Inflammatory macrophage treated with lipopolysaccharide for 4 hours (primary cell): ENCODE results near the gene MPND.

Experiments used
- DNase-seq: peaks from one replicate; pipeline ENCODE4 v3.0.0-alpha.2; 2020

Gene MPND

DNA sequence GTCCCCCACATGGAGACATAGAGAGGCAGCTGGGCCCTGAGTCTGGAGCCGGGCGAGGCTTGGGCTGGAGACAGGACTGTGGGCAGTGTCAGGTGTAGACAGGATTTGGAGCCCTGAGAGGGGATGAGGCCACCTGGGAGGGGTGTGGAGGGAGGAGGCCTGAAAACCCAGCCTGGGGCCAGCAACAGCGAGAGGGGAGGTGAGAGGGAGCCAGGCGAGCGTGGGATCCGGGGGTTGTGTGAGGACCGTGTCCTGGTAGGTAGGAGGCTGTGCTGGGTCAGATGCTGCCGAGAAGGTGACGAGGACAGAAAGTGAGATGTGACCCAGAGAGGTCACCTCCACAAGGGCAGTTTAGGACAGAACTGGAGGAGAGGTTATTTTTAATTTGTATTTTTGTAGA lies 7.4 kb downstream of the MPND start:
- no peak for DNase-seq

DNA sequence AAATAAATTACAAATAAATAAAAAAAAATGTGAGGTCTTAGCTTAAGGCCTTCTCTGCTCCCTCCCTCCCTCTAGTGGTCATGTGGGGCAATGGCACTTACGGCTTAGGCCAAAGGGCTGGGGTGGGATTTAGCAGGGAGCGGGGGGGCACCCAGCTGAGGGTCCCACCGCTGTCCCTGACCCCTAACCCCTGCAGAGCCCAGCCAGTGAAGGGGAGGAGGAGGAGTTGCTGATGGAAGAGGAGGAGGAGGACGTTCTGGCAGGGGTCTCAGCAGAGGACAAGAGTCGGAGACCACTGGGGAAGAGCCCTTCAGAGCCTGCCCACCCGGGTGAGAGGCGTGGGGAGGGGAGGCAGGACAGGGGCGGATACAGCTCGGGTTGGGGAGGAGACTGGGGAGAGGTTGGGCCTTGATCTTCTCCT lies 9.3 kb downstream of the MPND start:
- peak; percentile 49 for DNase-seq

DNA sequence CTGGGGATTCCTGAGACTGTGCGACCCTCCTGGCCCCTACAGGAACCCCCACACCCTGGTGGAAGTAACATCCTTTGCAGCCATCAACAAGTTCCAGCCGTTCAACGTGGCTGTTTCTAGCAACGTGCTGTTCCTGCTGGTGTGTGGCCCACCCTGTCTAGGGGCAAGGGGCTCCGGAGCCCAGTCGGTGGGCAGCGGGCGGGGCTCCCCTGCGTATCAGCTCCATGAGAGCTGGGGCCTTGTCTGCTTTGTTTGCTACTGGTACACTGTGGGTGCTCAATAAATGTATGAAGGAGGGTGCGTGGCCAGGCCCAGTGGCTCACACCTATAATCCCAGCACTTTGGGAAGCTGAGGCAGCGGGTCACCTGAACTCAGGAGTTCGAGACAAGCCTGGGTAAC lies 10.9 kb downstream of the MPND start:
- no peak for DNase-seq

DNA sequence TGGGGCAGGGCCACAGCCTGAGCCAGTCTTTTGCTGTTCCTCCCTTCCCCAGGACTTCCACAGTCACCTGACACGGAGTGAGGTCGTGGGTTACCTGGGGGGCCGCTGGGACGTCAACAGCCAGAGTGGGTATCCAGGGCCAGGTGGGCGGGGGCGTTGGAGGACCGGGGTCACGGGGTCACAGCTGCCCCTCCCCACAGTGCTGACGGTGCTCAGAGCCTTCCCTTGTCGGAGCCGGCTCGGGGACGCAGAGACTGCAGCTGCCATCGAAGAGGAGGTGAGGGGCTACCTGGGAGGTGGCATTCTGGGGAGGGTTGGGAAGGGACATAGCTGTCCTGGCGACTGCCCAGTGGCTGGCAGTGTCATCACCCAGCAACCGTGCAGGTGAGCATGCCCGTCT lies 11.5 kb downstream of the MPND start:
- DNase-seq = no peak

DNA sequence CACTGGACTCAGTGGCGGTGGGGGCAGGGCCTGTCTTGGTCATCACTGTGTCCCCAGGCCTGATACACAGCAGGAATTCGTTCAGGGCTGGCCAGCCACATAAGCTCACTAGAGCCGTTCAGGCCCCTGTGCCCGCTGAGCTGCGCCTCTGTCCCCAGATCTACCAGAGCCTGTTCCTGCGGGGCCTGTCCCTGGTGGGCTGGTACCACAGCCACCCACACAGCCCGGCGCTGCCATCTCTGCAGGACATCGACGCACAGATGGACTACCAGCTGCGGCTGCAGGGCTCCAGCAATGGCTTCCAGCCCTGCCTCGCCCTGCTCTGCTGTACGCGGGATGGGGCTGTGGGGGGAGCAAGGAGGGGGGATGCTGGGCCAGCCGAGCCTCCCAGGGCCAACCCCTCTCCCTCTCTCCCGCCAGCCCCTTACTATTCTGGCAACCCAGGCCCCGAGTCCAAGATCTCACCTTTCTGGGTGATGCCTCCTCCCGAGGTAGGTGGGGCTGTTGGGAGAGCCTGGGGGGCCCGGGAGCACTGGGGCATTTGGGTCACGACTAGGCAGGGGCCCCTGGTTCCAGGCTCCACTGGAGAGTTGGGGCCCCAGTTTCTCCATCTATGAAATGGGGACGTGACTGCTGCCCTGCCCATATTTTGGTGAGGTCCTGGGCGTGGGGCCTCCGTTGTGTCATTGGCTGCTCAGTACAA lies 13.9 kb downstream of the MPND start:
- DNase-seq = no peak

DNA sequence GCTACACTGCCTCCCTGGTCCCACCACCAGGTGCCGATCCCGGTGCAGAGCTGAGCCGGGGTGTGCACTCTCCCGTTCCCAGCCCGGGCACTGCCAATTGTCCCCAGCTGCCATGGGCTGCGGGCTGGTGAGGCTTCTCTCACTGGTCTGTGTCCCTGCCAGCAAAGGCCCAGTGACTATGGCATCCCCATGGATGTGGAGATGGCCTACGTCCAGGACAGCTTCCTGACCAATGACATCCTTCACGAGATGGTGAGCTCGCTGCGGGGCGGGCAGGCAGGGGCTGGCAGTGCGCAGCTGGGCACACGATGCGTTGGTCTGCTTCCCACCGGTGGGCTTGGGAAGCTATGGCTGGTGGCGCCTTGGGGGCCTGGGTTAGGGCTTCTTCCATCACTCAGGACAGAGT lies 14.6 kb downstream of the MPND start:
- no peak for DNase-seq

DNA sequence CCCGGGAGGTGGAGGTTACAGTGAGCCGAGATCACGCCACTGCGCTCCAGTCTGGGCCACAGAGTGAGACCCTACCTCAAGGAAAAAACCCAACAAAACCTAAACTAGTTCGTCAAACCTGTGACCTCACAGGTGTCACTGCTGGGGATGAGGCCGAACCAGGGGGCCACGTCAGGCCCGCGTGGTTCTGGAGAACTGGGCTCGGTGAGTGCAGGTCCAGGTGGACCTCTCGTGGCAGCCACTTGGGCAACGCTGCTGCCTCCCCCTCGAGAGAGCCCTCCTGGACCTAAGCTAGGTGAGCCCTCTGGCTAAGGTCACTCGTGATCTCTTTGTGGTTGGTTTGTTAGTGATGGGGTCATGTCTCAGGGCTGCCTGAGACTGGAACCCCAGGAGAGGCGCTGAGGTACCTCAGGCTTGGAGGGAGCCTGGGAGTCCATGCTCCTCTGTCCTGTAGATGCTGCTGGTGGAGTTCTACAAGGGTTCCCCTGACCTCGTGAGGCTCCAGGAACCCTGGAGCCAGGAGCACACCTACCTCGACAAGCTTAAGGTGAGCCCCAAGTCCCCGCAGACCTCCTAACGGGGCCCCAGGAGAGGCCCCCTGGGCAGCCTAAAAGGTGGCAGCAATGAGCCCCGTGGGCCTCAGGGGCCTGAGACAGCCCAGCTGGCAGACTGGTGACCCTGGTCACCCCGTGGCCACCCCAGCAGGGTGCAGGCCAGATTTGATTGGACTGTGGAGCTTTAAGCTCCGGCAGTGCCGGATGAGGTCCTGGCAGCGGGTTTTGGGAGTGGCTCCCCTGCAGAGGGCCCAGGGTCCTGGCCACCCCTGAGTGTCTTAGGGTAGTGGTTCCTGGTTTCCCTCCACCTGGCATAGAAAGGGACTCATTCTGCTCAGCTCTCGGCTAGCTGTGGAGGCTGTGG lies 15.6 kb downstream of the MPND start:
- DNase-seq = no peak

DNA sequence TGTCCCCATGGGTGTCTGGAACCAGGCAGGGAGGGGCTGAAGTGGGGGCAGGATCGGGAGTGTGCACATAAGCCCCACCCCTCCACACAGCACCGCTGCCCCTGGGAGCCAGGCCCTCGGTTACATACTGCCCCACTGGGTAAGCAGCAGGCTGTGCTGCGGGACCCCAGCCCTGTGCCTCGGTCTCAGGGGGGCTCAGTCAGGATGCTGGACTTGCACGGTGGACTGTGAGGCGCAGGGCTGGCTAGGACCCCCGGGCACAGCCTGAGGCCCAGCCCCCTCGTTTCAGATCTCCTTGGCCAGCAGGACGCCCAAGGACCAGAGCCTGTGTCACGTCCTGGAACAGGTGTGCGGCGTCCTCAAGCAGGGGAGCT lies 16.3 kb downstream of the MPND start:
- no peak for DNase-seq

DNA sequence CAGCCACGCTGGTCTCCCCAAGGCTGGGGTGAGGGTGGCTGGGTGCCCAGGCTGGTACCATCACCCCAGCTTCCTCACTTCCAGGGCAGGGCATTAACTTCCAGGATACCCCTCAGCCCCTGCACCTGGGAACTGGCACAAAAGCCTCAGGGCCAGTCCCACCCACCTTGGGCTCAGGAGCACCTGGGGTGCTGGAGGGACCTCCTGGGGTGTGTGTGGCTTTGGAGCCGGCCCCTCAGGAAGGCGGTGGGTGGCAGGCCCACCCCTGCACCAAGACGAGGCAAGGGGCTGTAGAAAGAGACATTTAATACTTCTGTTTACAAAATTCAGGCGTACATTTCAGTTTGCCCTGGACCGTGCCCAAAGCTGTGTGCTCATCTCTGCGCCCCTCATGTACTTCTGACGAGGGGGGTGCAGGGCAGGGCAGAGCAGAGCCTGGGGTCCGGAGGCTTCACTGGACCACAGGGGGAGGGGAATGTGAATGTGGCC lies 16.8 kb downstream of the MPND start:
- DNase-seq = no peak

DNA sequence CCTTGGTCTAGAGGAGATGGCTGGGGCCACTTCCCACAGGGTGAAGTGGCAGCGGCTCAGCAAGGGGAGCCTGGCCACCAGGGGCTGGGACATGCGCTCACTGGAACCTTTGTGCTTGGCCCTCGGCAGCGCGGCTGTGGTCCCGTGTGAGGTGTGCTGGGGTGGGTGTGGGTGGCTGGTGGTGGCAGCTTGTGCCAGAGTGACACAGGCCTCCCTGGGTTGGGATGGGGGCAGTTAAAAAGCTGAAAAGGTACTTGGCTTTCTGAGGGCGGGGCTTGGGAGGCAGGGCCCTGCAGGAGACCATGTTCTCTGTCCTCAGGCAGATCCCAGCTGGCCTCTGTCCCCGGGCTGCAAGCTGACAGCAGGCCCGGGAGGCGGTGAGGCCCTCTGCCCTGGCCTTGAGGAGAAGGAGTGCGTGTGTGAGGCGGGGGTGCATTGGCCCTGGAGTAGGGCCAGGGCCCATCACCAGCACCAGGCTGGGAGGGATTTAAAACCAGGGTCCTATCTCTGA lies 17.3 kb downstream of the MPND start:
- no peak for DNase-seq

DNA sequence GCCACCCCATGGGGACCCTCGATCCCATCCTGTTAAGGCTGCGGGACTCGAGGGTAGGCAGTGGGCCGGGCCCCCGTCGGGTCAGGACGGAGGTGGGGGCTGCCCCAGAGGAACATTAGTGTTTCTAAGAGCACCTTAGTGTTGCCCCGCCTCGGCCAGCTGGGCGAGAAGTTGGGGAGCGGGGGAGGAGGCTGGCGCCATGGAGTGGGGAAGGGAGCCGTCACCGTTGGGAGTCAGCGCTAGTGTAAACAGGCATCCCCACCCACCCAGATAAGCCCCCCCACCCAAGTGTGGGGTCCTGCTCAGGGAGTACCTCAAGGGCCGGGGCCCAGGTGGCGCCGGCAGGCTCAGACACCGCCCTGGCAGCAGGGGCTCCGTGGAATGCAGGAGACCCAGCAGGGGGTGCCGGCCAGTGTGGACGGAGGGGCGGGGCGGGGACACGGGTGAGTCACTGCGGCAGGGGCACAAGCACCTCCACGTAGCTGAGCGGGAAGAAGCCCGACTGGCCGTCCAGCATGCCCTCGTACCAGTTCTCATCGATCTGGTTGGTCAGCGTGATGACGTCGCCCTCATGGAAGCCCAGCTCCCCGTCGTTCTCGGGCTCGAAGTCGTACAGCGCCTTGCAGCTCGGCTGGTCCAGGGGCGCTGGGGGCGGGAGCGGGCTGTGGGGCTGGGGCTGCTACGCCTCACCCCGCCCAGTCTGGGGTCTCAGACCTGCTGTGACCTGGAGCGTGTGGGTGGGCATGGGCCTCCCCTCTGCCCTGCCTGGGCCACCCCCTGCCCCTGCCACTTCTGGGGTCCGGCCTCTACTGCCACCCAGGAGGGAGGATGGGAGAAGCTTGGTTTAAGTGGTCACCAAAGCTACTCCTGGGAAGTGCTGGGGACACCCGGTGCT lies 18.0 kb downstream of the MPND start:
- DNase-seq = no peak

DNA sequence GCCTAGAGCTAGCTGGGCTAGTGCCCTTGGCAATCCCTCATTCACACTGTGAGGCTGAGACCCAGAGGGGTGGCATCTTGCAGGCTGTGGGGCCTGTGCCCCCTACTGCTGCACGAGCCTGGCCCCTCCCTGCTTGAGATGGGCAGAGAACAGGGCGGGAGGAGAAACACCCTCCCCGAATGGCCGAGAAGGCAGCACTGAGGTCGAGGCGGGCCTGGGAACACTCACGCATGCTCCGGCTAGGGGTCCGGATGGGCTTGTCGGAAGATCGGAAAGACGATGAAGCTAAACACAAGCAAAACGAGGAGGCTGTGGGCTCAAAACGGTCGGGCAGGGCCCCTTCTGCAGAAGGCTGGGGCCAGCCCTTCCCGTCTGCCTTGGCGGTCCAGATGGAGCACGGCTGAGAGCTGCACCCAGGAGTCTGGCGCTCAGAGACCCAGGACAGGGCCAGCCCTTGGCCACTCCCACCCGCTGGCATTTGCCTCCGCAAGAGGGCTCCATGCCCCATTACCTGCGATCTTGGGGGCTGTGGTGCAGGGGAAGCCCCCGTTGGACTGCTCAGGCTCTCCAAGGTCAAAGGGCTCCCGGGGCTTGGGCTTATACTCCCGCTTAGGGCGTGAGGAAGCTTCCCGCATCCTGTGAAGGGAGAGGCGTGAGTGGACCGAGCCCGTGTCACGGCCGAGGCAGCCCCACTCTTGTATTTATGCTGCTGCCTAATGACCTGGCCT lies 18.9 kb downstream of the MPND start:
- DNase-seq = no peak

DNA sequence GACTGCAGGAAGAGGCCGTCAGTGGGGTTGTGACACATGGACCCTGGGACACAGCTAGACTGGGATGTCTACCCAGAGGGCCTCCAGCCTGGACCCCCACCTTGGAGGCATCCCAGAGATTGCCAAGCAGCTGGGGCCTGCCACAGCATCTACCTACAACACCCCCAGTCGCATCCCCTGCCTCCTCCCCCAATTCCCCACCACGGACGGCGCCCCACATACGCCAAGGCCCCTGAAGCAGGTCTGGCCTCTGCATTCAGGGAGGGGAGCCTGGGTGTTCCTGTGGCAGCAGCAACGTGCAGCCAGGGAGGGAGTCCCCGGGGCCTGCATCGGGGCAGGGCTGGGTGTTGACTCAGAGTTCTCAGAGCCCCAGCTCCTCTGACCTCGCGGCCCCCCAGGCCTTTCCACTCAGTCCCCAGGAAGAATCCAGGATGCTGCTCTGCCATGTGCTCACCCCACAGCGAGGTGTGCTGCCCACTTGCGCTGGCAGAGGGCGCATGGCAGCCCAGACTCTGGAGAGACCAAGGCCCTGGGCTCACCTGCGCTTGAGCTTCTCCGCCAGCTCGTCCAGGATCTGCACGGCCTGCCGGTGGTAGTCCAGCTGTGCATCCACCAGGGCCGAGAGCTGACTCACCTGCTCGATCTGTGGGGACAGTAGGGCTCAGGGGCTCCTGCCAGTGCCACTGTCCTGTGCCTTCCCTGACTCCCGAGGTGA lies 19.6 kb downstream of the MPND start:
- no peak for DNase-seq

DNA sequence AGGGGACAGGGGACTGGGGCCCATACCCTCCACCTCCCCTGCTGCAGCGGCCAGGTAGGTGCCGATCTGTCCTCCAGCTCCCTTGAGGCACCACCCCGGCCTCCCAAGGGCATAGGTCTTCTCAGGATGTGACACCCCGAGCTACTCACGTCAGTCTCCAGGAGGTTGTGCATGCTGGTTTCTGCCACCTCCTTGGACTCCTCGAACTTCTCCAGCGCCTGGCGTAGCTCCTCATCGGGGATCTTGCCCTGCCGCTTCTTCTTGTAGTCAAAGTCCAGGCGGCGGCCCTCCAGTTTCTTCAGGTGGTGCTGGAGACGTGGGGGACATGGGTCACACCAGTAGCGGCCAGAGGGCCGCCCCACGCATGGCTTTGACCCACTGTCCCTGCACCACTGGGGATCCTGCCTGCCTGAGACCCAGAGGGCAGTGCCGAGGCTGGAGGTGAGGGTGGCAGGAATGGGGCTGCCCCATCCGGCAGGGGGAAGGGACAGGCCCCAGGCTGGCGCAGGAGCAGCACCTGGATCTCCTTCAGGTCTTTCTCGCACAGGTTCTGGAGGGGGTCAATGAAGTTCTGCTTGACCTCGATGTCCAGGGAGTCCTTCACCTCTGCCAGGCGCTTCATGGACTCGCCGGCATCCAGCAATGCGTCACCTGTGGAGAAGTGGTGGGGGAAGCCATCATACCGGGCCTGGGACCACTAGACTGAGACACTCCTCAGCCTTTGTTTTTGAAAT lies 20.4 kb downstream of the MPND start:
- DNase-seq = no peak

DNA sequence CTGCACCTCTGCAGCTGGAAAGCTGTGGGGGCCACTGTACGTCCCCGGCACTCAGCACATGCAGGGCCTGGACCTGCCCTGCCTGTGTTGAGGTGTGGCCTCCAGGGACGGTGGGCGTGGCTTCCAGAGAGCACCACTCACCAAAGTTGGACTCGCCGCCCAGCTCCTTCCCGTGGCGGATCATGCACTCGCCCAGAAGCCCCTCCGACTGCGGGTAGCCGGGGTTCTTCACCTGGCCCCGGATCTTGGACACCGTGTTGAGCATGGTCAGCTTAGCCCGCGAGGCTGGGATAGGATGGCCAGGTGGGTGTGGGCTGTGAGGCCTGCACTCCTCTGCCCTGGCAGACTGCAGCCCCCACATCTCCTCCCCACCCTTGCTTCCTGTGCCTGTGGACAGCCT lies 22.0 kb downstream of the MPND start:
- no peak for DNase-seq

DNA sequence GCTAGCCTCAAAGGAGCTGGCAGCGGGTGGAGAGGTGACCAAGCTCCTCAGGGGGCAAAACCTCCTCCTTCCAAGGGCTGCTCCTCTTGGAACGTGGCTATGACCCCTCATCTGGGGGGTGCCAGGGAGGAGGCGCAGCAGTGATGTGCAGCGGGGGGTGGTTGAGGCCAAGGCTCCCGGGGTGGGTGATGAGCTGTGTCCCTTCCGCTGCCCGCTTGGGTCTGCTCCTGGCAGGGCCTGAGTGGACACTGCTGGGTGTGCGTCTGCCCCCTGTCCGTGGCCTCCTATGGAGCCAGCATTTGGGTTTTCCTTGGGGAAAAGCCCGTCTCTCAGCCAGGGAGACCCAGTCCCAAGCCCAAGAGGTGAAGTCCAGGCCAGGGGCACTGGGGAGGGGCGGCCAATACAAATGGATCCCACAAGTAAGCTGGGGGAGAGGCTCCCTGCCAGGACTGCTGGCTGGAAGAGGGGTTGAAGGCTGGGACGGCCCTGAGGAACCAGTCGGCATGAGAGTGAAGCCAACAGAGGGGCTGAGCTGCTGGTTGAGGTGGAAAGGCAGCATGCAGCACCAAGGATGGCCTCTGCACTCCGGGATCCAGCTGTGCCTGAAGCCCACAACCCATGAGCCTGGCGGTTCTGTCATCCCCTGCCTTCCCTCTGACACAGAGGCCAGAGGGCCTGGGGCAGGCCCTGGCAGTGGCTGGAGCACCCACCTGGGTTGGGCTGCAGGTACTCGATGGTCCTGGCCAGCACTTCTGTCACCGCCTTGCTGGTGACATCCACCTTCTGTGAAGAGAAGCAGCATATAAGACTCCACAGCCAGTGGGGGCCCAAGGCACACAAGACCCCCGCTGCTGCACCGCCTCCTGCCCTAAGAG lies 22.7 kb downstream of the MPND start:
- no peak for DNase-seq

DNA sequence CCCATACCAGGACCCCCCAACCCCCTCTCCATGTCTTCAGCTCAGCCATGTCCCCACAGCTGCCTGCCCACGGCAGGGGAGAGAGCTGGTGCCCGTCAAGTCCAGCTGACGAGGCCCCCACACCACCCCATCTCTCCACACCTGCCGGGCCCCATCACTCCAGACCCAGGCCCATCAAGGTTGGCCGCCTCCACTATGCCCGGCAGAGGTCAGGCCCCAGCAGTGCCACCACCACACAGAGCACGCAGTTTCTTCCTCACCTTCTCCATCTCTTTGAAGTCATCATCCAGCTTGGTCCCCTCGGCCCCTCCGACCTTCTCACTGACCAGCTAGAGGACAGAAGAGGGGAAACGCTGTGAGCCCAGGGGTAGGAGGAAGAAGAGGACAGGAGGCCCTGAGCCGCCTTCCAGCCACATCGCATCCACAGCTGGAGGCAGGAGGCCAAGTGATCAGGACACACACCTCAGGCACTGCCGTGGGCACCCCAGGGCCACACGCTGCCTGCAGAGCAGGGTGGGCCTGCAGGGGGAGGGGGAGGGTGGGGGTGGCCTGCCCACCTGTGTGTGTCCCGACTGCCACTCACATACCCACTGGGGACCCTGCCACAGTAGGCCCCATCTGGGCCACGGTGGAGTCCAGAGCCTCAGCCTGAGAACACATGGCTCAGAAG lies 23.4 kb downstream of the MPND start:
- DNase-seq = no peak

DNA sequence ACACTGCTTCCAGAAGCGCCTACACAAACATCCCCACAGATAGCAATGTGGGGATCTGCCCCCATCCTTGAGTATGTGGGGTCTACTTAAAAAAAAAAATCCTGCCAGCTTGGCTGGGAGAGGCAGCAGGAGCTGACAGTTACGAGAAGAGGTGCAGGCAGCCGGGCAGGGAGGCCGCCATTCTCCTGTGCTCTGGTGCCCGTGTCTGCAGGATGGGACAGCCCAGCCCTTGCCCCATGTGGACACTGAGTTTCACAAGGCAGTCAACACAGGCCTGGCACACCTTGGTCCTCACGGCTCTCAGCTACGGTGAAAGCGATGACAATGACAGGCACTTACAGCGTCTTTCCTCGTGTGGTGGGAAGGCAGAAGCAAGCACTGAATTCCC lies 24.0 kb downstream of the MPND start:
- DNase-seq = no peak

DNA sequence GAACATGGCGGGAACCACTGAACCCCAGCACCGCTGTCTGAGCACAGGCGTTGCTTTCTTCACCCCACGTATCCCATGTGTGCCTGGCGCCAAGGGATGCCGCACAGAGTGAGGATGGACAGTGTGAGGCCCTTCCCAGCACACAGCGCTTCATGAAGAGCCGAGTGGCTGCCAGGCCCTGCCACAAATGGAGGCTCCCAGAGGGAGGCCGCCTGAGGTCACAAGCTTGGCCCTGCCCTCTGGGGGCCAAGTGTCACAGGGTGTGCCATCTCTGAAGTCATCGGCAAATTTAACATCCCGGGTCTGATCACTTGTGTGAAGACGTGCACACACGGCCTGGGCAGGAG lies 24.4 kb downstream of the MPND start:
- DNase-seq = peak; percentile 56
